Transverse colon (tissue), 3 donors: ENCODE measurements around the gene SPIRE2.

ENCODE experiments used
- CTCF ChIP-seq, 5 experiments: fragments of 200-600 bp in 3 of 5; fragments of 450-650 bp in 2 of 5; sonication (generic) in 3 of 5; IDR thresholded peaks; 1 replicate in 2 of 5; 2 replicates in 3 of 5; pipeline ENCODE4 v1.5.1; 2016 to 2017; ENCODE audit warnings: antibody characterized with exemption in 5 of 5, inconsistent platforms in 3 of 5, mild to moderate bottlenecking in 2 of 5, moderate library complexity in 1 of 5
- POLR2A ChIP-seq: fragments of 450-650 bp; IDR thresholded peaks from one replicate; pipeline ENCODE4 v1.6.1; 2016; ENCODE audit warnings: antibody characterized with exemption, mild to moderate bottlenecking, moderate library complexity

GRCh38 chr16:89867918-89868317 lies 39.6 kb downstream of the SPIRE2 start:
- no peak for TF ChIP-seq POLR2A
- no peak for TF ChIP-seq CTCF (IDR thresholded peaks at IDR 0.05)
